Esophagus muscularis mucosa (tissue), 4 donors: Measurements from ENCODE around the gene CCDC183. TPM values are rescaled to one million over a fixed set of nuclear protein-coding genes. Genes with fewer than 3 reads are reported as not detected.

Experiments used
- DNase-seq: peaks from one replicate; pipeline ENCODE4 v3.0.0-alpha.2; 2017; ENCODE audit errors: extremely low spot score
- H3K27ac ChIP-seq, 4 donors: fragments of 200-600 bp; sonication (generic); replicated peaks in 1 of 4; 1 replicate in 3 of 4; 2 replicates in 1 of 4; pipeline ENCODE4 v1.5.1; 2016 to 2019; ENCODE audit warnings: mild to moderate bottlenecking in 1 of 4
- H3K27me3 ChIP-seq, 4 donors: fragments of 200-600 bp; sonication (generic); one replicate each; pipeline versions ENCODE4 v1.5.1 to v1.6.0; 2016 to 2019
- H3K36me3 ChIP-seq, 4 donors: fragments of 200-600 bp; sonication (generic); one replicate each; pipeline ENCODE4 v1.5.1; 2016 to 2019
- H3K4me1 ChIP-seq, 4 donors: fragments of 200-600 bp; sonication (generic); one replicate each; pipeline ENCODE4 v1.5.1; 2016 to 2019
- H3K4me3 ChIP-seq, 4 donors: fragments of 200-600 bp; sonication (generic); 1 replicate in 2 of 4; 2 replicates in 2 of 4; pipeline ENCODE4 v1.5.1; 2016 to 2019; ENCODE audit warnings: mild to moderate bottlenecking in 4 of 4, moderate library complexity in 1 of 4
- H3K9me3 ChIP-seq, 4 donors: fragments of 200-600 bp; sonication (generic); 1 replicate in 3 of 4; 2 replicates in 1 of 4; pipeline ENCODE4 v1.5.1; 2016 to 2019
- CTCF ChIP-seq, 3 experiments: fragments of 200-600 bp in 2 of 3; fragments of 450-650 bp in 1 of 3; sonication (generic) in 2 of 3; IDR thresholded peaks; one replicate each; pipeline ENCODE4 v1.5.1; 2017 to 2019; ENCODE audit warnings: antibody characterized with exemption in 3 of 3, mild to moderate bottlenecking in 2 of 3, moderate library complexity in 1 of 3
- EP300 ChIP-seq: sonication (generic); formaldehyde crosslinking; IDR thresholded peaks from one replicate; pipeline ENCODE4 v1.6.1; 2017; ENCODE audit warnings: antibody characterized with exemption
- POLR2A ChIP-seq: fragments of 450-650 bp; IDR thresholded peaks from one replicate; pipeline ENCODE4 v1.6.1; 2017; ENCODE audit warnings: antibody characterized with exemption, moderate library complexity, mild to moderate bottlenecking, low read depth
- POLR2AphosphoS5 ChIP-seq, 2 donors: sonication (generic); formaldehyde crosslinking; IDR thresholded peaks; one replicate each; pipeline ENCODE4 v1.6.1; 2017; ENCODE audit warnings: antibody characterized with exemption in 2 of 2
- WGBS: methylation state at CpG from one replicate; pipeline ENCODE4 v1.1.5; 2018; 5-methylcytosine and 5-hydroxymethylcytosine counted together
- intact Hi-C: fragments of 100-400 bp; cut with DNase I; formaldehyde crosslinking; loops from one replicate; pipeline ENCODE4 v1.15.1; 2023
- total RNA-seq, 4 donors: library from RNA; depleted of rRNA; stranded (reverse); fragments of >200 nt; gene quantifications; one replicate each; pipeline versions ENCODE4 v1.1.0 to v1.2.1, GENCODE V29; 2016

Gene CCDC183
- total RNA-seq, 4 donors from 2014 or later: 0.33 to 2.5 (median 1.4) TPM

- WGBS: 87% methylated on average over 11 of the region's 24 CpGs
- Histone ChIP-seq H3K4me3 (no peak overlapping the region), H3K36me3 (peaks cover 58 to 89% (median 87%) of the 10 kb centered on the region in 4 donors), H3K9me3 (no peaks in the 10 kb centered on the region), H3K4me1 (peaks cover 0 to 4% (median 4%) of the 10 kb centered on the region in 4 donors), H3K27ac (no peak overlapping the region), H3K27me3 (no peaks in the 10 kb centered on the region)
- no peak for DNase-seq
- intact Hi-C loops: no loop called here
- no peak for TF ChIP-seq POLR2A
- no peak for TF ChIP-seq CTCF (IDR thresholded peaks at IDR 0.05)
- TF ChIP-seq EP300: no peak
- TF ChIP-seq POLR2AphosphoS5 (IDR thresholded peaks at IDR 0.05): no peak
Measured at GRCh38 chr9:136826703-136827582, 30.8 kb downstream of the CCDC183 start.

- intact Hi-C loops: no loop called here
- H3K27ac ChIP-seq: no peak overlapping the region
- TF ChIP-seq POLR2AphosphoS5 (IDR thresholded peaks at IDR 0.05) (no peak), POLR2A (no peak), EP300 (no peak), CTCF (IDR thresholded peaks at IDR 0.05) (no peak)
- WGBS: 91% methylated on average over 14 of the region's 14 CpGs
- no peaks in the 10 kb centered on the region for H3K9me3 ChIP-seq
- H3K36me3 ChIP-seq: peaks cover 68 to 98% (median 97%) of the 10 kb centered on the region in 4 donors
- H3K27me3 ChIP-seq: no peaks in the 10 kb centered on the region
- H3K4me1 ChIP-seq: no peaks in the 10 kb centered on the region
- DNase-seq: no peak
- H3K4me3 ChIP-seq: no peak overlapping the region
Measured at GRCh38 chr9:136827794-136828473, 31.8 kb downstream of the CCDC183 start.

GRCh38 chr9:136828474-136829140 lies 32.5 kb downstream of the CCDC183 start:
- DNase-seq: no peak
- H3K9me3 ChIP-seq: no peaks in the 10 kb centered on the region
- H3K36me3 ChIP-seq: peaks cover 73 to 100% (median 96%) of the 10 kb centered on the region in 4 donors
- 96% methylated on average over 14 of the region's 31 CpGs for WGBS
- no peaks in the 10 kb centered on the region for H3K4me1 ChIP-seq
- H3K4me3 ChIP-seq: no peak overlapping the region
- intact Hi-C loops: no loop called here
- H3K27me3 ChIP-seq: no peaks in the 10 kb centered on the region
- H3K27ac ChIP-seq: no peak overlapping the region
- no peak for TF ChIP-seq POLR2A
- no peak for TF ChIP-seq POLR2AphosphoS5 (IDR thresholded peaks at IDR 0.05)
- no peak for TF ChIP-seq EP300
- TF ChIP-seq CTCF (IDR thresholded peaks at IDR 0.05): no peak

- Histone ChIP-seq H3K9me3 (no peaks in the 10 kb centered on the region), H3K4me3 (no peak overlapping the region), H3K36me3 (peaks cover 66 to 97% (median 91%) of the 10 kb centered on the region in 4 donors), H3K4me1 (no peaks in the 10 kb centered on the region), H3K27ac (no peak overlapping the region), H3K27me3 (no peaks in the 10 kb centered on the region)
- WGBS: 84% methylated on average over 5 of the region's 14 CpGs
- no peak for DNase-seq
- intact Hi-C loops: no loop called here
- TF ChIP-seq POLR2A (no peak), POLR2AphosphoS5 (IDR thresholded peaks at IDR 0.05) (no peak), CTCF (IDR thresholded peaks at IDR 0.05) (no peak), EP300 (no peak)
Measured at GRCh38 chr9:136829412-136829811, 33.3 kb downstream of the CCDC183 start.
